ENCODE data around the gene BCAS1. TPM values are rescaled to one million over a fixed set of nuclear protein-coding genes. Genes with fewer than 3 reads are reported as not detected.

Gene BCAS1
- total RNA-seq, 4 donors from 2014 or later = 0.97 to 9.3 (median 4.4) TPM

DNA sequence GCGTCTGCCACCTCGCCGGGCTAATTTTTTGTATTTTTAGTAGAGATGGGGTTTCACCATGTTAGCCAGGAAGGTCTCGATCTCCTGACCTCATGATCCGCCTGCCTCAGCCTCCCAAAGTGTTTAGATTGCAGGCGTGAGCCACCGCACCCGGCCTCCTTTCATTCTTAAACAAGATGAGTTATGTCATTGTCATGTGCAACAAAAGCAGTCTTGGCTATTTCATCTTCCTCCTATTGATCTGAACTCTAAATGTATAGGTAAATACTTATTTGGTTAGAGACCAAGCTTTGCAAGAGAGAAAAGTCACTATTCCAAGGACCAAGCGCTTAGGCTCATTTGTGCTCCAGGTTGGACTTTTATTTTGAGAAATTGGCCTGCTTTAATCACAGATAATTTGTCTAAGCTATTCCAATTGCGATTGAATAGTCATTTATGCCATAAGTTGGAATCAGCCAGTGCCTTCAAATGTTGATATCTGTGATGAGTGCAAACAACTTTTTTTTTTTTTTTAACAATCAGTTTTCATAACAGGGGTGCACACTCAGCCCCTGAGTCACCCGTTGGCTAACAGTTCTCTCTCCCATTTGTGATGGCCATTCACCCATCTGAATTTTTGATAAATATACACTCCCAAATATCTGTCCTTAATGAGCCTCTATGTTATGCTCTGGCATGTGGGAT, 167.3 kb downstream of the BCAS1 start:
- TF ChIP-seq POLR2A (IDR thresholded peaks at IDR 0.05) = no peak
- H3K4me1 ChIP-seq = peaks cover 23 to 80% (median 40%) of the 10 kb centered on the region in 3 donors
- H3K27ac ChIP-seq = no peak overlapping the region

DNA sequence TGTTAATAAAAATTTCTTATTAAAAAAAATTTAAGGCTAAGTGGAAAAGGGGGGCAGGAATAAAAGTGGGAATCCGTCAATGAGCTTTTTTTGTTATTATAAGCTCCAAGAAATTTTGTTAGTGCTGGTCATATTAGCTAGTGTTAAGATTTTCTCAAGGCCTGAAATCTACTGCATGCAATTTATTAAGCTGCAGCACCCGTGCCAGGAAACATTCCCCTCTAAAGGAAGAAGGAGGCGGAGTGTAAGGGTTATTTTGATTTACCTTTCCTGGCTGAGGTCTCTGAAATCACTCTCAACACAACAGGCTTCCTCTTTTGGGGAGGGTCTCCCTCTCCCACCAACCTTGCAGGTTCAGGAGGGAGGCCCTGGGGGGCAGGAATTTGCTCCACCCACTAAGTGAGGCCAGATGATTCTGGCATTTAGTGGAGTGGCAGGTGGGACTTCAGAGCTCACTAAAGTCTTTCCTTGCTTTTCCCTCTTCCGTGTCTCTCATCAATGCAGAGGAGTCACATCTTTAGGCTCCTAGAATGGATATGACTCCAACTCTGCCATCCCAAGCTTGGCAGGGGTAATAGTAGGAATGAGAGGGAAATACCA, 168.8 kb downstream of the BCAS1 start:
- Histone ChIP-seq H3K27ac (peak overlapping the region in 3 of 4 donors; percentile 58 to 77 (median 74)), H3K4me3 (no peak overlapping the region), H3K36me3 (no peaks in the 10 kb centered on the region), H3K27me3 (no peaks in the 10 kb centered on the region), H3K4me1 (peaks cover 23 to 67% (median 32%) of the 10 kb centered on the region in 3 donors), H3K9me3 (no peaks in the 10 kb centered on the region)
- intact Hi-C loops (cut with DNase I) = no loop called here
- TF ChIP-seq, protein P1, sequence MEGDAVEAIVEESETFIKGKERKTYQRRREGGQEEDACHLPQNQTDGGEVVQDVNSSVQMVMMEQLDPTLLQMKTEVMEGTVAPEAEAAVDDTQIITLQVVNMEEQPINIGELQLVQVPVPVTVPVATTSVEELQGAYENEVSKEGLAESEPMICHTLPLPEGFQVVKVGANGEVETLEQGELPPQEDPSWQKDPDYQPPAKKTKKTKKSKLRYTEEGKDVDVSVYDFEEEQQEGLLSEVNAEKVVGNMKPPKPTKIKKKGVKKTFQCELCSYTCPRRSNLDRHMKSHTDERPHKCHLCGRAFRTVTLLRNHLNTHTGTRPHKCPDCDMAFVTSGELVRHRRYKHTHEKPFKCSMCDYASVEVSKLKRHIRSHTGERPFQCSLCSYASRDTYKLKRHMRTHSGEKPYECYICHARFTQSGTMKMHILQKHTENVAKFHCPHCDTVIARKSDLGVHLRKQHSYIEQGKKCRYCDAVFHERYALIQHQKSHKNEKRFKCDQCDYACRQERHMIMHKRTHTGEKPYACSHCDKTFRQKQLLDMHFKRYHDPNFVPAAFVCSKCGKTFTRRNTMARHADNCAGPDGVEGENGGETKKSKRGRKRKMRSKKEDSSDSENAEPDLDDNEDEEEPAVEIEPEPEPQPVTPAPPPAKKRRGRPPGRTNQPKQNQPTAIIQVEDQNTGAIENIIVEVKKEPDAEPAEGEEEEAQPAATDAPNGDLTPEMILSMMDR (IDR thresholded peaks at IDR 0.05) = no peak
- DNase-seq = no peak
- WGBS, 2 donors = 41 to 60% methylated on average over 3 to 4 of the region's 4 CpGs

More for the DNA sequence above, 167.3 kb downstream of the BCAS1 start:
- no peak overlapping the region for H3K4me3 ChIP-seq
- no peaks in the 10 kb centered on the region for H3K9me3 ChIP-seq
- DNase-seq = no peak
- intact Hi-C loops (cut with DNase I) = no loop called here
- WGBS, 2 donors = 78 to 79% methylated on average over 11 of the region's 11 CpGs
- no peaks in the 10 kb centered on the region for H3K36me3 ChIP-seq
- no peaks in the 10 kb centered on the region for H3K27me3 ChIP-seq

DNA sequence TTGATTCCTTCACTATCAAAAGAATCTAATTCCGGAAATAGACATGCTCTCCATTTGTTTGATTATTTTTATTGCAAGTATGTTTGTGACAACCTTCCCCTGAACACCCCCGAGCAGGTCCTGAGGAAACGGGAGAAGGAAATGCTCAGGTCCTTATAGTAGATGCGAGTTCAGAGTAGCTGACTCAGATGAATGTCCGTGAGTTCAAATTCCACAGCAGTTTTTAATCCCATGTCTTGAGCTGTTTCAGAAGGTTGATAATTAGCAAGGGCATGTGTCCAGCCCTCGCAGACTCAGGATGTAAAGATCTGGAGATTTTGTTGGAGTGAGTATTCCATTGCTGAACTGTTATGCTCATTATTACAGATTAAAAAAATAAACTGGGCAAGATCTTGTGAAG, 169.3 kb downstream of the BCAS1 start:
- H3K9me3 ChIP-seq = no peaks in the 10 kb centered on the region
- peaks cover 23 to 61% (median 32%) of the 10 kb centered on the region in 3 donors for H3K4me1 ChIP-seq
- WGBS, 2 donors = 15 to 20% methylated on average over 6 of the region's 6 CpGs
- no peak overlapping the region for H3K4me3 ChIP-seq
- DNase-seq = no peak
- TF ChIP-seq POLR2A (IDR thresholded peaks at IDR 0.05) = no peak
- TF ChIP-seq, protein P1 (IDR thresholded peaks at IDR 0.05) = no peak
- H3K27me3 ChIP-seq = no peaks in the 10 kb centered on the region
- intact Hi-C loops (cut with DNase I) = no loop called here
- H3K27ac ChIP-seq = peak overlapping the region; percentile 58 to 81 (median 76)
- no peaks in the 10 kb centered on the region for H3K36me3 ChIP-seq

DNA sequence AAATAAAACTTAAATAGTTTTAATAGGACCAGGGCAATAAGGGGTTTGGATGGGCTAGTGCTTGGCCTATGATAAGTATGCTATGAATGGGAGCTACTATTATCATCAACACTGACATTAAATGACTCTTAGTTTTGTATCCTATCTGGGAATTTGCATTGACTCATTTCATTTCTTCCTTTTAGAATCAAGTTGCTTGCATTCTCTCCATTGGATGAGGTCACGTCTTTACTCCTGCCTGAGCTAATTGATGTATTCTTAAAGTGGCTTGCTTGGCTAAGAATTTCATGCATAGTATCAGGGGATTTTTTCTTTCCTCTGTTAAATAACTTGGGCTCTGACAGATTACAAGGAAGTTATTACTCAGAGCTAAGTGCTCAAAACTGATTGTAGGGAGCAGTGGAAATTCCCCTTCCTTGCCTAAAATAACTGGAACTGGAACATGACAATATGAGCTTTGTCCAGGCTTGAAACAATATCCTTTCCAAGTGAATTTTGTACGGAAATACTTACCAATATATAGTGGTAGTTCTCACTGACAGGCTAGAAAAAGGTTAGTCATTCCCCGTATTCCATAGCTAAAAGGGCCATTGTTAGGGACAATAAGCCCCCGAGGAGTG, 169.9 kb downstream of the BCAS1 start:
- TF ChIP-seq POLR2A (IDR thresholded peaks at IDR 0.05) = no peak
- TF ChIP-seq, protein P1 (IDR thresholded peaks at IDR 0.05) = no peak
- no peak for DNase-seq
- H3K9me3 ChIP-seq = no peaks in the 10 kb centered on the region
- H3K36me3 ChIP-seq = no peaks in the 10 kb centered on the region
- intact Hi-C loops (cut with DNase I) = no loop called here
- no peak overlapping the region for H3K4me3 ChIP-seq
- 11 to 14% methylated on average over 4 of the region's 4 CpGs for WGBS, 2 donors
- peak overlapping the region; percentile 58 to 81 (median 76) for H3K27ac ChIP-seq
- no peaks in the 10 kb centered on the region for H3K27me3 ChIP-seq
- peaks cover 23 to 56% (median 32%) of the 10 kb centered on the region in 3 donors for H3K4me1 ChIP-seq

GRCh38 chr20:53899351-53900167, 170.8 kb downstream of the BCAS1 start:
- intact Hi-C loops (cut with DNase I) = no loop called here
- Histone ChIP-seq H3K27ac (peak overlapping the region; percentile 58 to 81 (median 76)), H3K27me3 (no peaks in the 10 kb centered on the region), H3K4me3 (no peak overlapping the region), H3K36me3 (no peaks in the 10 kb centered on the region), H3K9me3 (no peaks in the 10 kb centered on the region), H3K4me1 (peaks cover 23 to 54% (median 32%) of the 10 kb centered on the region in 3 donors)
- DNase-seq = no peak
- WGBS, 2 donors = 20 to 25% methylated on average over 6 to 8 of the region's 8 CpGs
- TF ChIP-seq, protein P1 (IDR thresholded peaks at IDR 0.05) = no peak
- TF ChIP-seq POLR2A (IDR thresholded peaks at IDR 0.05) = no peak
